Choroid plexus epithelial cell (primary cell): ENCODE data around the gene E2F1.

ENCODE experiments used
- DNase-seq: peaks from one replicate; pipeline ENCODE4 v3.0.0-alpha.2; 2010; ENCODE audit warnings: low read depth
- H3K4me3 ChIP-seq: 2 replicates; pipeline ENCODE4 v1.5.1; 2011; ENCODE audit warnings: low read depth, mild to moderate bottlenecking, control low read depth, low read length, moderate library complexity
- CTCF ChIP-seq: conservative IDR thresholded peaks from 2 replicates; pipeline ENCODE4 v1.5.1; 2011; ENCODE audit warnings: low read depth, mild to moderate bottlenecking, control low read depth, inconsistent platforms, low read length, moderate library complexity

E2F1 gene

GRCh38 chr20:33674294-33675135 lies 11.7 kb downstream of the E2F1 start, which contains the start of gene NECAB3:
Gene NECAB3 (minus strand): TSS chr20:33674428. CDS start chr20:33674352, 76 bp downstream.
- peak within 1 kb of the TSS; percentile 72 for H3K4me3 ChIP-seq
- no peak for TF ChIP-seq CTCF
- DNase-seq: peak; percentile 71

- DNase-seq: no peak
- peak overlapping the region; percentile 72 for H3K4me3 ChIP-seq
- TF ChIP-seq CTCF: no peak
Observed at GRCh38 chr20:33673410-33674293, 12.5 kb downstream of the E2F1 start.

- TF ChIP-seq CTCF: no peak
- no peak for DNase-seq
- peak overlapping the region; percentile 72 for H3K4me3 ChIP-seq
Observed at GRCh38 chr20:33673114-33673409, 13.1 kb downstream of the E2F1 start.

- peak overlapping the region; percentile 72 for H3K4me3 ChIP-seq
- no peak for TF ChIP-seq CTCF
- peak; percentile 60 for DNase-seq
Observed at GRCh38 chr20:33672426-33673113, 13.6 kb downstream of the E2F1 start.

GRCh38 chr20:33671573-33672288 lies 14.5 kb downstream of the E2F1 start:
- peak overlapping the region; percentile 72 for H3K4me3 ChIP-seq
- no peak for DNase-seq
- TF ChIP-seq CTCF: no peak

GRCh38 chr20:33670715-33671499 lies 15.3 kb downstream of the E2F1 start:
- DNase-seq: no peak

More at GRCh38 chr20:33670715-33671499, 15.3 kb downstream of the E2F1 start:
- TF ChIP-seq CTCF: no peak
- H3K4me3 ChIP-seq: no peak overlapping the region
